GM21737 (cell line): Measurements from ENCODE around the gene AATK.

Experiments used
- ATAC-seq: cut with Tn5 transposase; IDR thresholded peaks from one replicate; pipeline ENCODE4 v1.9.1; 2021; ENCODE audit warnings: mild to moderate bottlenecking, moderate library complexity; ENCODE audit not compliant: unreplicated experiment

AATK gene, protein sequence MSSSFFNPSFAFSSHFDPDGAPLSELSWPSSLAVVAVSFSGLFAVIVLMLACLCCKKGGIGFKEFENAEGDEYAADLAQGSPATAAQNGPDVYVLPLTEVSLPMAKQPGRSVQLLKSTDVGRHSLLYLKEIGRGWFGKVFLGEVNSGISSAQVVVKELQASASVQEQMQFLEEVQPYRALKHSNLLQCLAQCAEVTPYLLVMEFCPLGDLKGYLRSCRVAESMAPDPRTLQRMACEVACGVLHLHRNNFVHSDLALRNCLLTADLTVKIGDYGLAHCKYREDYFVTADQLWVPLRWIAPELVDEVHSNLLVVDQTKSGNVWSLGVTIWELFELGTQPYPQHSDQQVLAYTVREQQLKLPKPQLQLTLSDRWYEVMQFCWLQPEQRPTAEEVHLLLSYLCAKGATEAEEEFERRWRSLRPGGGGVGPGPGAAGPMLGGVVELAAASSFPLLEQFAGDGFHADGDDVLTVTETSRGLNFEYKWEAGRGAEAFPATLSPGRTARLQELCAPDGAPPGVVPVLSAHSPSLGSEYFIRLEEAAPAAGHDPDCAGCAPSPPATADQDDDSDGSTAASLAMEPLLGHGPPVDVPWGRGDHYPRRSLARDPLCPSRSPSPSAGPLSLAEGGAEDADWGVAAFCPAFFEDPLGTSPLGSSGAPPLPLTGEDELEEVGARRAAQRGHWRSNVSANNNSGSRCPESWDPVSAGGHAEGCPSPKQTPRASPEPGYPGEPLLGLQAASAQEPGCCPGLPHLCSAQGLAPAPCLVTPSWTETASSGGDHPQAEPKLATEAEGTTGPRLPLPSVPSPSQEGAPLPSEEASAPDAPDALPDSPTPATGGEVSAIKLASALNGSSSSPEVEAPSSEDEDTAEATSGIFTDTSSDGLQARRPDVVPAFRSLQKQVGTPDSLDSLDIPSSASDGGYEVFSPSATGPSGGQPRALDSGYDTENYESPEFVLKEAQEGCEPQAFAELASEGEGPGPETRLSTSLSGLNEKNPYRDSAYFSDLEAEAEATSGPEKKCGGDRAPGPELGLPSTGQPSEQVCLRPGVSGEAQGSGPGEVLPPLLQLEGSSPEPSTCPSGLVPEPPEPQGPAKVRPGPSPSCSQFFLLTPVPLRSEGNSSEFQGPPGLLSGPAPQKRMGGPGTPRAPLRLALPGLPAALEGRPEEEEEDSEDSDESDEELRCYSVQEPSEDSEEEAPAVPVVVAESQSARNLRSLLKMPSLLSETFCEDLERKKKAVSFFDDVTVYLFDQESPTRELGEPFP (N-terminal part only)

DNA sequence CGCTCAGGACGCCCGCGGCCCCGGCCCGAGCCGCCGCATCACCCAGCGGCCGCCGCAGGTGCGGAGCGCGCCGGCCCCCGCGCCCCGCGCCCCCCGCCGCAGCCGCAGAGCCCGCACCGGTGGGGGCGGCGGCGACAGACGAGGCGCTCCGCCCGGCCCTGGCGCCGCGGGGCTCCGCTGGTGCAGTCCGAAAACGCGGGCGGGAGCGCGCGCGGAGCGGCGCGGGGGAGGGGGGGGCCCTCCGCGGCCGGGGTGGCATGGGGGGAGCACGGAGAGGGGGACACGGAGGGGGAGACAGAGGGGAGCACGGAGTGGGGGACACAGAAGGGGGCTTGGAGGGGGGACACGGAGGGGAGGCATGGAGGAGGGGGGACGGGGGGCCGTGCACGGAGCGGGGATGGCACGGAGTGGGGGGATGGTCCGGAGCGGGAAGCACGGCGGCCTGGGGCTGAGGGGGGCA lies at the start of gene AATK:
Gene AATK (minus strand): TSS at position 189 of the 460 bp plus-strand sequence. CDS start 229 bp downstream, outside the sequence.
- no peak for ATAC-seq

DNA sequence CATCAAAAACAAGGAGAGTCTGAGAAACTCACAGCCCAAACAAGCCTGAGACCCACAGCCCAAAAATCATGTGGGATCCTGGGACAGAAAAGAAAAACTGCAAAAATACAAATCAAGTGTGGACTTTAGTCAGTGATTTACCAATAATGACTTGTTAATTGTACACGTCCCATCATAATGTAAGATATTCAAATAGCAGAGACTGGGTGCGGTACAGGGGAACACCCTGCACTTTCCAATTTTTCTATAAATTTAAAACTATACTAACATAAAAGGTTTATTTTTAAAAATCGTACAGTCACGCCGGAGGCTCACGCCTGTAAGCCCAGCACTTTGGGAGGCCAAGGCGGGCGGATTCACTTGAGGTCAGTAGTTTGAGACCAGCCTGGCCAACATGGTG lies 48.0 kb upstream of the AATK start:
- no peak for ATAC-seq

DNA sequence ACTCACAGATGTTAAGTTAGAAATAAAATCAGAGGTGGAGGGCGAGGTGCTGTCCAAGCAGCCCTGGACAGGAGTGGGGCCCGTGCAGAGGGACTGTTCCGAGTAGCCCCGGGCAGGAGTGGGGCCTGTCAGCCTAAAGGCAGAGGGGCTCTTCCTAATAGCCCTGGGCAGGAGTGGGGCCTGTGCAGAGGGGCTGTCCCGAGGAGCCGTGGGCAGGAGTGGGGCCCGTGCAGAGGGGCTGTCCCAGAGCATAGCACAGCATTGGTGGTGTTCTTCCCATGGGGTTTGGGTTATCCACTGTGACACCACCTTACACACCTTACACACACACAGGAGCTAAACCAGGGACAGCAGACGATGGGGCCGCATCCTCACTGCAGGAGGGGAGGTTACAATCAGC lies 46.3 kb upstream of the AATK start:
- no peak for ATAC-seq

DNA sequence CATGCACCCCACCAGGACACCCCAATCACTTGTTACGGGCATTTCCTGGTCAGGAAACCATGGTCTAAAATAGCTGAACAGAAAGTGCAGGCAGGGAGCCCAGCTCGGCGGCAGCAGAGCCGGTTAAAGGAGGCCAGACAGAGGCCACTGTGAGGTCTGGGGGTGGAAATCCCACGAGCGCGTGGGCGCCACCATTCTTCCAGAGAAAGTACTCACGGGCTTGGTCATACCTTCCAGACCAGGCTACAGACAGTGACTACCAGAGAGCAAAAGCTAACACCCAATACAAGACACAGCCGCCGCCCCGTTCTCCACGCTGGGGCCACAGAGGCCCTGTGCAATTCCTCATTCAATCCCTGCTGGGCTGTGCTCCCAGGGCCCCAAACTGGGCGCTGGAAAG lies 44.8 kb upstream of the AATK start:
- no peak for ATAC-seq

DNA sequence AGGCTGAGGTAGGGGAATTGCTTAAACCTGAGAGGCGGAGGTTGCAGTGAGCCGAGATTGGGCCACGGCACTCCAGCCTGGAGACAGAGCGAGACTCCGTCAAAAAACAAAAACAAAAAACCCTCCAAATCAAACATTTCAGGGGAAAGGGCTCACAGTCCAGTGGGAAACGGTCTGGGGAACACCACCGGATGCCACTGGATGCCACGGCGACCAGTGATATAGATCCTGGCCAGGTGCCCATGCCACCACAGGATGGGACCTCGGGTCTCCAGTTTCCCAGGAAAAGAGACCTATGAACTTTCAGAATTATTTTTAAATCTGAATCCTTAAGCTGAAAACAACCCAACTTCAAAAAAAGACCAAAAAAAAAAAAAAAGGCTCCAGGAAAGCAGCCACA lies 44.4 kb upstream of the AATK start:
- ATAC-seq = no peak

DNA sequence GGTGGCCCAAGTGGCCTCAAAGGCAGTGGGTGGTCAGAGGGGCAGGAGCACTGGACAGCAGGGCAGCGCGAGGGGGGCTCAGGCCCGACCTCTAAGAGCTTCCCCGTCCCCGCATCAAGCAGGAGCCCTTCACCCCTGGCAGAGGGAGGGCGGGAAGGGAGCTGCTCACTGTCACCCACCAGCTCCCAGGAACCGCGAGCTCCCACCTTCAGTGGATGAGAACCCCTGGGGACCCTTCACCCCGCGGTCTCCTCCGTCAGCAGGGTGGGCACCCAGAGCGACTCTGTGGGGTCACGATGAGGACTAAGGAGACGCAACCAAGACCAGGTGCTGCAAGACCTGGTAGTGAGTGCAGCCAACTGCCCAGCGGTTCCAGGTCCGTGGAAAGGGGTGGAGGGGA lies 43.1 kb upstream of the AATK start:
- ATAC-seq = no peak

DNA sequence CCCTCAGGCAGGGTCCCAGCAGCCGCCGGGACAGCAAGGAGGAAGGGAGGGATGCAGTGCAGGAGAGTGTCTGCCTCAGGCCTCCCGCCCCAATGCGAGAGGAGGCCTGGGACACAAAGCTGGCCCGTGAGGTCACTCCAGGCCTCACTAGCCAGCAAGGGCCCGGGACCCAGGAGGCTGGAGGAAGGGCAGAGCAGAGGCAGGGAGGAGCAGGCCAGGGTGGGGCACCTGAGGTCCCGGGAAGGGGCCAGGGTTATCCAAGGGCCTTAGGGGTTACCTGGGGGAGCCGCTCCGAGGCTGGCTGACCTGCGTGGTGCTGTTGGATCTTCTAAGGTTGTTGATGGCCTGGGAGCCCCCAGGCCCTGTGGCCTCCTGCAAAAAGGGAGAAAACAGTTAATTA lies 42.6 kb upstream of the AATK start:
- ATAC-seq = no peak

DNA sequence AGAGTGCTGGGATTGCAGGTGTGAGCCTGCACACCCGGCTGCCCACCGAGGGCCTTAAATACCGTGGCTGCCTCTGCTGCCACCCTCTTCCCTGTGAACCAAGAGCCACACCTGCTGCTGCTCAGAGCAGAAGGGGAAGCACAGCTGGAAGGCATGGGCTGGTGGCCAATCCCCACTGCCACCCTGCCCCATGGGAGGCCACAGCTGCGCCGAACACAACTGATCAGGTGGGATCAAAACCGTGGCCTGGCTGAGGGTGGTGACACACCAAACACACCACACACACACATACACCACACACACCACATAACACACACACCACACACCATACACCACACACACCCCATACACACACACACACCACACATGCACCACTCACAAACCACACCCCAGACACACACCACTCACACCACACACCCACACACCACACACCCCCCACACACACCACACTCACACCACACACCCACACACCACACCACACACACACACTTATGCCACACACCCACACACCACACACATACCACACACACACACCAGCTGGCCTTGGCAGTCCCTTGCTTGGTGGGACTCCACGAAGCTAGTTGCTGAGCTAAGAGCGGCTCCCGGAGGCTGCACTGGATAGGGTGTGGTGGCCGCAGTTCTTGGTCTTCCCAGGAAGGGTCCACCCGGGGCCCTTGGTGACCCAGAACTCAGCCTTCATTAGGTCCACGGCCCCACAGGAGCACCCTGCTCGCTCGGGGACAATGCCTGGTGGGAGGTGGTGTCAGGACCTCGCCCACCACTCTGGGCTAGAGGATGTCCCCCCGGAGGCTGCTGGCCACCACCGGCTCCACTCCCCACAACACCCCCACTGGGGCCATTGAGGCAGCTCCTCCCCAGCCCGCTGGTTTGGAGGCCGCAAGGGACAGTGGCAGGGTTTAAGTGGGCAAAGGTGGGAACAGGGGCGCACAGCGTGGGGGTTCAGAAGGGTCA lies 41.9 kb upstream of the AATK start:
- no peak for ATAC-seq

DNA sequence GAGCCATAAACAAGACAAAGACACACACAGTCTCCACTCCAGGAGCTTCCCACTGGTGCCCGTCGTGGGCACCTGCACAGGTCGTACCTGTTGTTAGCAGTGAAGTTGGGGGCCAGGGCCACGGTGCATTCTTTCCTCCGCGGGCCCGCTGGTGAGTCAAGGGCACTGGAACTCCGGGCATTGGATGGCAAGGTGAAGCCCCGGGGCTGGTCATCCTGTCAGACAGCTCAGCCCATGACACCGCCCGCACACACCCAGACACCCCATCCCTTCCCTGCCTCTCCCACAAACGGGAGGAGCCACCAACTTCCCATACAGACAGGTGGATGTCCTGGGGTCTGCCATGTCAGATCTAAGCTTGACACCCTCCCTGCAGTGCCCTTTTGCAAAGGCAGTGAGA lies 40.6 kb upstream of the AATK start:
- no peak for ATAC-seq

DNA sequence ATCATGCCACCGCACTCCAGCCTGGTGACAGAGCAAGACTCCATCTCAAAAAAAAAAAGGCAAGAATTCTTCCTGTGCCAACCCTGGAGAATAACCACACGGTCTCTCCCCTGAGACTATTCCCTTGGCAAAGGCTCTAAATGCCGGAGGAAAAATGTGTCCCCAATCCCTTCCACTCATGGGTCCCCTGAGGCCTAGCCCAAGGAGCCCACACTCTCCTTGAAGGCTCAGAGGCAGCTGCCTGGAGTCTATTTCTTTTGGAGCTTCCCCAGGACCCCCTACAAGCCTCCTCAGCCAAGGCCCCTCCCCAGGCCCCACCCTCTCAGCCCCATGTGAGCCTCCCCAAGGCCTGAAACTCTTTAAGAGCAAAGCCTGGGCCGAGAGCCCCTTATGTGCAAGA lies 40.1 kb upstream of the AATK start:
- ATAC-seq = no peak

DNA sequence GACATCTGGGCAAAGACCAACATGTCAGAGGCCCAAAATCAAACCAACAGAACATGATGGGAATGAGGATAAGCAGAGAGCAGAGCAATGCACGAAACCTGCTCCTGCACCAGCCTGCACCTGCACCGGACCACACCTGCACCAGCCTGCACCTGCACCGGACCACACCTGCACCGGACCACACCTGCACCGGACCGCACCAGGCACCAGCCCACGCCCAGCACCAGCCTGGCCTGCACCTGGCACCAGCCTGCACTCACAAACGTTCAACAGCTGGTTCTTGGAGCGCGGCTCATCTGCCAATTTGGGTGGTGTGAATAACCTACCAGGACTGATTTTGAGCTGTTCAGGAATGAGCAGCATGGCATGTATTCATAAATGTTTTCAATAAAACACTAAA lies 38.6 kb upstream of the AATK start:
- ATAC-seq = no peak

DNA sequence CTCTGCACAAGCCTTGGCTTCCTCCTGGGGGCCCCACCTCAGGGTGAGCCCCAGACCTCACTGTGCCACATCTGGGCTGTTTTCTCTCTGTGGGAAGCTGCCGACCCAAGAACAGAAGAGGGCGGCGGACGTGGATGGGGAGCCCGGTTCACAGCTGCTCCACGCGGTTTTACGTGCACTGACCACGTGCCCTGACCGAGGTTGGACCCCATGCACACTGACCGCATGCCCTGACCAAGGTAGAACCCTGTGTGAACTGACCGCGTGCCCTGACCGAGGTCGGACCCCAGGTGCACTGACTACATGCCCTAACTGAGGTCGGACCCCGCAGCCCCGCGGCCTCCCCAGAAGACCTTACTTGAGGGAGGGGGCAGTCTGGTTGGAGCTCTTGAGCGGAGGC lies 37.1 kb upstream of the AATK start:
- ATAC-seq = no peak

DNA sequence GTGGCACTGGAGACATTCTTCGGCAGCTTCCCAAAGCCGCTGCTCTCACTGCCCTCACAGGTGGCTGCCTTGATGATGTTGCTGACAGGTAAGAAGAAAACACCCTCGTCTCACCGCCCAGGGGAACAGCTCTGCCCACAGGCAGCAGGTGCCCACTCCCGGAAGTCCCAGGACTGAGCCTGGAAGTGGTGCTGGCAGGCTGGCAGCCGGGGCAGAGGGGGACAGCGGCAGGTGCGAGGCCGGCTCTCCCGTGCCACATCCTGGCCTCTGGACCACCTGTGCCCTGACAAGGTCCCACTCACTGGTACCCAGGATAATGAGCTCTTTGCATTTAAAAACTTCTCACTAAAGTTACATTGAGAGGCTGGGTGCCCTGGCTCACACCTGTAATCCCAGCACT lies 36.3 kb upstream of the AATK start:
- ATAC-seq = no peak

DNA sequence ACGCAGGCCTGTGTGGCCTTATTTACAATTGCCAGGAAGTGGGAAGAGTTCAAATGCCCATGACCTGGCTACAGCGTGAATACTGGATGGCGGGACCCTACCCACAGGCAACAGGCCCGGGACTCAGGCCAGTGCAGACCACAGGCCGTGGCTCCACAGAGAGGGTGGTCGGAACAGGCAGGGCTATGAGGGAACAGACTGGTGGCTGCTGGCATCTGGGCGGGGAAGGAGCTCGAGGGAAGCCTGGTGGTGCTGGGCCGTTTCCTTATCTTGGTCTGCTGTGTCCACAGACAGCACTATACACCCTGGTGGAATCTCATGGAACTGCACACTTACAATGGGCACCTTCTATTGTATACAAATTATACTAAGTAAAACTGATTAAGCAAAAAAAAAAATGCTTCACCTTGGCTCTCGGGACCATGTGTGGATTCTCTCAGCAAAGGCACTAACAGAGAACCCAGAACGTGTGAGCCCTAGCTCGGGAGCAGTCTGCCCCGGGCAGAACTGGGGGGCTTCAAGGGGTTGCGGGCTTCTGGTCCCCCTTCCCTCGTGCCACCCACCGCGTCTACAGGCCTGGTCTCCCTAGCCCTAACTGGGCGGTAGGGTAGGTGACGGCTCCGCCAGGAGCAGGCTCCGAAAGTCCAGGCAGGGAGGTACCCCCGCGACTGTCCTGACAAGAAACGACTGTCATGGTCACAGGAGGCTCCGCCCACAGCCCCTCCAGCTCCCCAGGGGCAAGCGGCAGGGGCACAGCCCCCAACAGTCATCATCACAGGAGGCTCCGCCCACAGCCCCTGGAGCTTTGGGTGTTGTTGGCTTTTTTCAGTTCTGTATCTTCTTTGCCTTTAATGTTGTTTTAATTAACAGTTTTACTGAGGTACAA lies 34.9 kb upstream of the AATK start:
- ATAC-seq = no peak

DNA sequence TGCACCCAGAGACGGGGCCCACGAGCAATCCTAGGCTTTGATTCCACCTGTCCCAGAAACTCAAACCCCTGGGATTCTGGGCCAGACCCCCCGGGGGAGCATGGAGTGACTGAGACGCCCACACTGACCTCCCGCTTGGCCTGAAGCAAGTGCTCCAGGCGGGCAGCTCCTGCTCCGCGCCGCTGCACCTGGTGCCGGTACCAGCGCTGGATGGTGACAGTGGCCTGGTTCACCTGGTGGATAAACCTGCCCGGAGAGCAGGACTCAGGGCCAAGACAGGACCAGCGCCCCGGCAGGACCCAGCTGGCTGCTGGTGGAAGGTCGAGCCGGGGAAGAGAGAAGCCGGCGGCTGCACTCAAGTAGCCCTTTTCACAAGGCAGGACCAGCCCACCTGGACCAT lies 34.2 kb upstream of the AATK start:
- ATAC-seq = no peak

DNA sequence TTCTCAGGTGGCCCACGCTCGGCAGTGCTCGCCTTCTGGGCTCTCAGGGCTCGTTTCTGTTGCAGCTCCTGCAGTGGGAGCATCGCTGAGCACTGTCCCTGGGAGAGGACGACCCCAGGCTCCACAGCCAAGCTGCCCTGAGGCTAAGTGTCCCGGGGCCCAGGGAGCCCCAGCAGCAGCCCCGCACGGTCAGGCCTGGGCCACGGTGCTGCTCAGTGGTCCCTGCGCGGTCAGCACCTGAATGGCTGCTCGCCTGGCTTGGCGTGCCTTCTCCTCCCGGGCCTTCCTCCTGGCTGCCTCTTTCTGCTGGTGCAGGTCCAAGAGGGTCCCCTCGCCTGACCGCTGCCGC lies 33.4 kb upstream of the AATK start:
- no peak for ATAC-seq

DNA sequence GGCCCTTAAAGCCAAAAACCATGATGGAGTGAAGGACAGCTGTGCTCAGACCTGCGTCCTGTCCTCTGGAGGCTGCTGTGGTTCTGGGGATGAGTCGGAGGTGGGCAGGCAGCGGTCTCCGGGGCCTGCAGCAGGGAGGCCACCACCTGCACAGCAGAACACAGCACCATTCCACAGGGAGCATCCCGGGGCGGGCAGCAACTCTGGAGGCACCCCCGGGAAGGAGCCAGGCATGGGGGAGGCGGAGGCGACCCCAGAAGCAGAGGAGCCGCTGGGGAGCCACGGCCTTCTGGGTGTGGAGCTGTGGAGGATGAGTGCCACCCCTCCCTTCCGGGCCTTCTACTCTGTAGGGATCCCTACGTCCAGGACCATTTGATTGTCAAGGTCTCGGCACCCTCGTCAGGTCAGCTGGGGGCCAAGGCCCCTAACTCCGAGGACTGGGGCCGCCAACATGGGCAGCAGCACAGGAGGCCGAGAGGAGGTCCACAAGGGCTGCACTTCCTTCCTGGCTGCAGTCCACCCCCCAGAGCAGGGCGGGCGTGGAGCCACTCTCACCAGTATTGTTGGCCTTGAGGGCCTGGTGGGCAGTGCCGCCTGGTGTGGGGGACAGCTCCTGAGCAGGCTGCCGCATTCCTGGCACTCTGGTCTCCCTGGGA lies 32.9 kb upstream of the AATK start:
- ATAC-seq = no peak

DNA sequence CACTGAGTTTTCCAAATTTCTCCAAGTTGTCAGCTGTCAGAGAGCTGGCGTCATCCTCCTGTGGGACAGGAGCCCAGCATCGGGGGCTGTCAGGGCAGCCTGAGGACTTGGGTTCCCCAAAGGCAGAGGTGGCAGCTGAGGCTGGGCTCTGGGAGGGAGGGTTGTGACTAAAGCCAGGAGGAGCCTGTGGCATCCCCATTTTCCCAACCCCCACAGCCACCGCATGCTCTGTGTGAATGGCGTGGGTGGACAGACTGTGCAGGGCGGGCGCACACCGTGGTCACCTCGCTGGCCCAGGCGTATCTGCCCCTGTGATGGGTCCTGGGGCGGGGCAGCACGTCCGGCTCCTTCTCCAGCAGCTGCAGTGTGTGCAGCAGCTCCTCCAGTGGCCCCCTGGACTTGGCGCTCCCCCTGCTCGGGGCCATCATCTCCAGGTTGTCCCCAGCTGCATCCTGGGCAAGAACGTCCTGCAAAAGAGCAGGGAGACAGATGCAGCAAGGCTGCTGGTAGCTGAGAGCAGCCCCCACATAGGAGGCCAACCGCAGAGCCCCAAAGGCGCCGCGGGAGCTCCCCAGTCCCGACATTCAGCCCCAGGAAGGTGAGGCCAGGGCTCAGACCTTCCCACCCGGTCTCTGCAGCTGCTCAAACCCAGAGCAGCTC lies 31.9 kb upstream of the AATK start:
- no peak for ATAC-seq
